HL-60 (cell line): ENCODE data around the gene MYLK2.

Experiments used
- POLR2AphosphoS5 ChIP-seq: IDR thresholded peaks from 2 replicates; pipeline ENCODE4 v1.6.1; 2012; ENCODE audit warnings: low read depth
- TF ChIP-seq, protein P1 (sequence below): IDR thresholded peaks from one replicate; pipeline ENCODE4 v1.5.1; 2011; ENCODE audit warnings: low read length, control low read depth, inconsistent platforms; ENCODE audit not compliant: insufficient read depth

DNA sequence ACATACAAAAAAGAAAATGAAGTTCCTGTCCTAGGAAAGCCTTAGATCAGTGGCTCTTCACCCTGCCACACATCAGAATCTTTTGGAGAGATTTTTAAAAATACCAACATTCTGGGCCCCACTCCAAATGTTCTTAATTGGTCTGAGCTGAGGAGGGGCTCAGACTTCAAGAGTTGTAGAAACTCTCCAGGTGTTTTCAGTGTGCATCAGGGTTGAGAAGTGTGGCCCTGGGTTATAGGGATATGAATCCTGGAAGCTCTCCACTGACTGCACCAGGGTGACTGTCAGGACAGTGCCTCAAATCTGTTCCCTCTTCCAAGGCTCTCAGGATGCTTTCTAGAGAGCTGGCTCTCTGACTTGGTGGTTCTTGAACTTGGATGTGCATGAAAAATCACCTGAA is 5.5 kb upstream of the MYLK2 start:
- TF ChIP-seq, protein P1, sequence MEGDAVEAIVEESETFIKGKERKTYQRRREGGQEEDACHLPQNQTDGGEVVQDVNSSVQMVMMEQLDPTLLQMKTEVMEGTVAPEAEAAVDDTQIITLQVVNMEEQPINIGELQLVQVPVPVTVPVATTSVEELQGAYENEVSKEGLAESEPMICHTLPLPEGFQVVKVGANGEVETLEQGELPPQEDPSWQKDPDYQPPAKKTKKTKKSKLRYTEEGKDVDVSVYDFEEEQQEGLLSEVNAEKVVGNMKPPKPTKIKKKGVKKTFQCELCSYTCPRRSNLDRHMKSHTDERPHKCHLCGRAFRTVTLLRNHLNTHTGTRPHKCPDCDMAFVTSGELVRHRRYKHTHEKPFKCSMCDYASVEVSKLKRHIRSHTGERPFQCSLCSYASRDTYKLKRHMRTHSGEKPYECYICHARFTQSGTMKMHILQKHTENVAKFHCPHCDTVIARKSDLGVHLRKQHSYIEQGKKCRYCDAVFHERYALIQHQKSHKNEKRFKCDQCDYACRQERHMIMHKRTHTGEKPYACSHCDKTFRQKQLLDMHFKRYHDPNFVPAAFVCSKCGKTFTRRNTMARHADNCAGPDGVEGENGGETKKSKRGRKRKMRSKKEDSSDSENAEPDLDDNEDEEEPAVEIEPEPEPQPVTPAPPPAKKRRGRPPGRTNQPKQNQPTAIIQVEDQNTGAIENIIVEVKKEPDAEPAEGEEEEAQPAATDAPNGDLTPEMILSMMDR = no peak
- no peak for TF ChIP-seq POLR2AphosphoS5
